Measurements from ENCODE around the gene IFITM1.

GRCh38 chr11:304061-304506 is 9.8 kb upstream of the IFITM1 start:
- TF ChIP-seq, protein P1, sequence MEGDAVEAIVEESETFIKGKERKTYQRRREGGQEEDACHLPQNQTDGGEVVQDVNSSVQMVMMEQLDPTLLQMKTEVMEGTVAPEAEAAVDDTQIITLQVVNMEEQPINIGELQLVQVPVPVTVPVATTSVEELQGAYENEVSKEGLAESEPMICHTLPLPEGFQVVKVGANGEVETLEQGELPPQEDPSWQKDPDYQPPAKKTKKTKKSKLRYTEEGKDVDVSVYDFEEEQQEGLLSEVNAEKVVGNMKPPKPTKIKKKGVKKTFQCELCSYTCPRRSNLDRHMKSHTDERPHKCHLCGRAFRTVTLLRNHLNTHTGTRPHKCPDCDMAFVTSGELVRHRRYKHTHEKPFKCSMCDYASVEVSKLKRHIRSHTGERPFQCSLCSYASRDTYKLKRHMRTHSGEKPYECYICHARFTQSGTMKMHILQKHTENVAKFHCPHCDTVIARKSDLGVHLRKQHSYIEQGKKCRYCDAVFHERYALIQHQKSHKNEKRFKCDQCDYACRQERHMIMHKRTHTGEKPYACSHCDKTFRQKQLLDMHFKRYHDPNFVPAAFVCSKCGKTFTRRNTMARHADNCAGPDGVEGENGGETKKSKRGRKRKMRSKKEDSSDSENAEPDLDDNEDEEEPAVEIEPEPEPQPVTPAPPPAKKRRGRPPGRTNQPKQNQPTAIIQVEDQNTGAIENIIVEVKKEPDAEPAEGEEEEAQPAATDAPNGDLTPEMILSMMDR (conservative IDR thresholded peaks at IDR 0.05 in 1 of 2, IDR thresholded peaks at IDR 0.05 in 1 of 2; ENCODE audit: low read depth in 1 of 2, low read length in 2 of 2), result no peak
- no peak for TF ChIP-seq EZH2 (IDR thresholded peaks at IDR 0.05; ENCODE audit: low read length, missing control alignments)

All from fibroblast of lung (primary cell).